Smooth muscle cell (in vitro differentiated cells): ENCODE data around the gene RHOBTB1. TPM values are rescaled to one million over a fixed set of nuclear protein-coding genes. Genes with fewer than 3 reads are reported as not detected.

Source experiments
- DNase-seq: peaks from one replicate; lab custom pipeline; 2025; ENCODE audit not compliant: unreplicated experiment; lab: John Stamatoyannopoulos, UW
- H2AFZ ChIP-seq: fragments of 200-600 bp; sonication (generic); 2 replicates; pipeline ENCODE4 v1.6.0; 2016; ENCODE audit warnings: antibody characterized with exemption, low read depth, mild to moderate bottlenecking
- H3F3A ChIP-seq: fragments of 200-600 bp; sonication (generic); 2 replicates; pipeline ENCODE4 v1.6.0; 2017; ENCODE audit warnings: antibody characterized with exemption, low read depth
- H3K27ac ChIP-seq: fragments of 200-600 bp; sonication (generic); 2 replicates; pipeline ENCODE4 v1.5.1; 2016; ENCODE audit warnings: low read depth, mild to moderate bottlenecking
- H3K27me3 ChIP-seq: fragments of 200-600 bp; sonication (generic); 2 replicates; pipeline ENCODE4 v1.6.1; 2016; ENCODE audit warnings: low read depth, mild to moderate bottlenecking
- H3K36me3 ChIP-seq: fragments of 200-600 bp; sonication (generic); 2 replicates; pipeline ENCODE4 v1.5.1; 2016; ENCODE audit warnings: low read depth
- H3K4me1 ChIP-seq: fragments of 200-600 bp; sonication (generic); 2 replicates; pipeline ENCODE4 v1.5.1; 2016; ENCODE audit warnings: low read depth
- H3K4me2 ChIP-seq: fragments of 200-600 bp; sonication (generic); 2 replicates; pipeline ENCODE4 v1.6.0; 2016; ENCODE audit warnings: mild to moderate bottlenecking
- H3K4me3 ChIP-seq: fragments of 200-600 bp; sonication (generic); 2 replicates; pipeline ENCODE4 v1.5.1; 2016; ENCODE audit warnings: mild to moderate bottlenecking
- H3K79me2 ChIP-seq: fragments of 200-600 bp; sonication (generic); 2 replicates; pipeline ENCODE4 v1.6.0; 2016; ENCODE audit warnings: low read depth, mild to moderate bottlenecking
- H3K9ac ChIP-seq: fragments of 200-600 bp; sonication (generic); 2 replicates; pipeline ENCODE4 v1.6.0; 2016; ENCODE audit warnings: low read depth
- H3K9me3 ChIP-seq: fragments of 200-600 bp; sonication (generic); replicated peaks from 2 replicates; pipeline ENCODE4 v1.5.1; 2016; ENCODE audit warnings: low read depth
- H4K20me1 ChIP-seq: fragments of 200-600 bp; sonication (generic); 2 replicates; pipeline ENCODE4 v1.6.0; 2016; ENCODE audit warnings: low read depth
- WGBS: methylation state at CpG from one replicate; pipeline ENCODE4 v1.1.7; 2016; ENCODE audit warnings: low lambda C conversion rate; 5-methylcytosine and 5-hydroxymethylcytosine counted together
- polyA plus RNA-seq: library from polyadenylated mRNA; unstranded; fragments of >200 nt; fragmentation: Nextera tagmentation; extraction: Ambion mirVana; gene quantifications from 2 replicates; pipeline ENCODE4 v1.2.1, GENCODE V29; 2016
- total RNA-seq: library from RNA; depleted of rRNA; stranded (reverse); fragments of >200 nt; gene quantifications from 2 replicates; pipeline ENCODE4 v1.2.3, GENCODE V29; 2014
- TF ChIP-seq, protein P1 (sequence below): fragments of 200-600 bp; sonication (generic); IDR thresholded peaks from 2 replicates; pipeline ENCODE4 v1.5.1; 2017; ENCODE audit warnings: borderline replicate concordance, mild to moderate bottlenecking, antibody characterized with exemption; ENCODE audit not compliant: insufficient read depth, poor library complexity, severe bottlenecking

Gene RHOBTB1
- total and polyA plus RNA-seq, 2 experiments from 2014 or later, result 33.7 to 49.1 TPM

DNA sequence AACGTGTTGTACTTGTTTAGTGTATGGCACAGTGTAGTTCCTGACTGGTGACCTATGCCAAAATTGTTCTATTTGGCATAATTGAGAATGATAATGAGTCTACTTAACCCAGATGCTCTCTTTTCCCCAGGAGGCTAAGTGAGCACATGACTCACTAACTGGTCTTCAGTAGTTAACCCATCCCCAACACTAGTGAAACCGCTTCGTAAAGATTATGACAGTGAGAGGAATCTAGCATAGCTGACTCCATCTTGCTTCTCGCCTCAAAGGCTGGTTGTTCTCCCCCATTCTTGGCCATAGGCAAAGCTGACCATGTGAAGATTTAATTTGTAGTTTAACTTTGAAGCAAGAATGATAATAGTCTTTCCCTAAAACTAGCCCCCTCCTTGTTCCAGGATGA lies 118.5 kb downstream of the RHOBTB1 start:
- Histone ChIP-seq H3K27ac (no peak overlapping the region), H3K4me3 (no peak overlapping the region), H4K20me1 (no peaks in the 10 kb centered on the region), H3F3A (peaks cover 26% of the 10 kb centered on the region), H3K27me3 (no peaks in the 10 kb centered on the region), H3K79me2 (no peaks in the 10 kb centered on the region), H2AFZ (no peak overlapping the region), H3K9me3 (no peaks in the 10 kb centered on the region), H3K4me1 (peaks cover 21% of the 10 kb centered on the region), H3K9ac (no peak overlapping the region), H3K36me3 (no peaks in the 10 kb centered on the region), H3K4me2 (no peak overlapping the region)
- DNase-seq, result no peak
- WGBS, result 84% methylated on average over 4 of the region's 4 CpGs
- TF ChIP-seq, protein P1, sequence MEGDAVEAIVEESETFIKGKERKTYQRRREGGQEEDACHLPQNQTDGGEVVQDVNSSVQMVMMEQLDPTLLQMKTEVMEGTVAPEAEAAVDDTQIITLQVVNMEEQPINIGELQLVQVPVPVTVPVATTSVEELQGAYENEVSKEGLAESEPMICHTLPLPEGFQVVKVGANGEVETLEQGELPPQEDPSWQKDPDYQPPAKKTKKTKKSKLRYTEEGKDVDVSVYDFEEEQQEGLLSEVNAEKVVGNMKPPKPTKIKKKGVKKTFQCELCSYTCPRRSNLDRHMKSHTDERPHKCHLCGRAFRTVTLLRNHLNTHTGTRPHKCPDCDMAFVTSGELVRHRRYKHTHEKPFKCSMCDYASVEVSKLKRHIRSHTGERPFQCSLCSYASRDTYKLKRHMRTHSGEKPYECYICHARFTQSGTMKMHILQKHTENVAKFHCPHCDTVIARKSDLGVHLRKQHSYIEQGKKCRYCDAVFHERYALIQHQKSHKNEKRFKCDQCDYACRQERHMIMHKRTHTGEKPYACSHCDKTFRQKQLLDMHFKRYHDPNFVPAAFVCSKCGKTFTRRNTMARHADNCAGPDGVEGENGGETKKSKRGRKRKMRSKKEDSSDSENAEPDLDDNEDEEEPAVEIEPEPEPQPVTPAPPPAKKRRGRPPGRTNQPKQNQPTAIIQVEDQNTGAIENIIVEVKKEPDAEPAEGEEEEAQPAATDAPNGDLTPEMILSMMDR, result no peak

DNA sequence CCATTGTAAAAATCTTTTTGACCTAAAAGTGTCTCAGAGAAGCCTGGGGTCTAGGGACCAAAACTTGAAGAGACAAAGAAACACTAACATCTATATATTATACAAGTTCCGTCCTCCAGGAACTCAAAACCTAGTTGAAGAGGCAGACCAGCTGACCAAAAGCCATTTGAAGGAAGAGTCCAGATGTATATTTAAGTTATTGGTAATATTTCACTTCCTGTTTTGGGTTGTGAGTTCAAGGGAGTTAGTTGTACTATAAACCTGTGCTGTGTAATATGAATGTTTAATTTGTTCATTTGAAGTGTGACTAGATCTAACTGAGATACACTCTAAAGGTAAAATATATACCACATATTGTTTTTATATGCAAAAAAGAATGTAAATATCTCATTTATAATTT lies 120.7 kb downstream of the RHOBTB1 start:
- peaks cover 30% of the 10 kb centered on the region for H3K4me1 ChIP-seq
- peaks cover 31% of the 10 kb centered on the region for H3F3A ChIP-seq
- WGBS, result 96% methylated on average over 1 of the region's 1 CpG
- peak overlapping the region; percentile 65 for H2AFZ ChIP-seq
- no peak for DNase-seq
- no peaks in the 10 kb centered on the region for H3K9me3 ChIP-seq
- no peak overlapping the region for H3K9ac ChIP-seq
- no peak overlapping the region for H3K27ac ChIP-seq
- TF ChIP-seq, protein P1, result no peak
- H3K36me3 ChIP-seq, result no peaks in the 10 kb centered on the region
- H4K20me1 ChIP-seq, result no peaks in the 10 kb centered on the region
- H3K27me3 ChIP-seq, result no peaks in the 10 kb centered on the region
- no peaks in the 10 kb centered on the region for H3K79me2 ChIP-seq
- H3K4me3 ChIP-seq, result no peak overlapping the region
- no peak overlapping the region for H3K4me2 ChIP-seq

DNA sequence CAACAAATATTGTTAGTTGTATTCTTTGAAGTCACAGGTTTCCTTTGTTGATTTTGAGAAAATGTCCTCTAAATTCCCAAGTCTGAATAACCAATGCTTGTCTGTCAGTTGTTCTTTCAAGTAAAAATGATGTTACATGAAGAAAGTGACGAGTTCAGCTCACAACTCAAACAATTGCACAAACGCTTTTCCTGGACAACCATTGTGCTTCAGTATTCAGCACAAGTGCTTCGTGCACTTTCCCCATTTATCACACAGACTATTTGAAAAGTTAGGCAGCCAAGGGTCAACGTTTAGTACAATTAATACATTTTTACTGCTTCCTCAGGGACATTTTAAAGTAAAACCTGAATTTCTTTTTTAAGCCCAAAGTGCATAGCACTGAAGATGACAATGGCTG lies 121.2 kb downstream of the RHOBTB1 start:
- H3K27ac ChIP-seq, result peak overlapping the region; percentile 97
- no peaks in the 10 kb centered on the region for H3K27me3 ChIP-seq
- WGBS, result 70% methylated on average over 4 of the region's 4 CpGs
- H3K79me2 ChIP-seq, result no peaks in the 10 kb centered on the region
- TF ChIP-seq, protein P1, result no peak
- no peak overlapping the region for H3K9ac ChIP-seq
- H3F3A ChIP-seq, result peaks cover 31% of the 10 kb centered on the region
- no peaks in the 10 kb centered on the region for H3K9me3 ChIP-seq
- H2AFZ ChIP-seq, result peak overlapping the region; percentile 65
- no peaks in the 10 kb centered on the region for H3K36me3 ChIP-seq
- peaks cover 30% of the 10 kb centered on the region for H3K4me1 ChIP-seq
- no peak overlapping the region for H3K4me2 ChIP-seq
- H3K4me3 ChIP-seq, result no peak overlapping the region
- no peak for DNase-seq
- no peaks in the 10 kb centered on the region for H4K20me1 ChIP-seq

DNA sequence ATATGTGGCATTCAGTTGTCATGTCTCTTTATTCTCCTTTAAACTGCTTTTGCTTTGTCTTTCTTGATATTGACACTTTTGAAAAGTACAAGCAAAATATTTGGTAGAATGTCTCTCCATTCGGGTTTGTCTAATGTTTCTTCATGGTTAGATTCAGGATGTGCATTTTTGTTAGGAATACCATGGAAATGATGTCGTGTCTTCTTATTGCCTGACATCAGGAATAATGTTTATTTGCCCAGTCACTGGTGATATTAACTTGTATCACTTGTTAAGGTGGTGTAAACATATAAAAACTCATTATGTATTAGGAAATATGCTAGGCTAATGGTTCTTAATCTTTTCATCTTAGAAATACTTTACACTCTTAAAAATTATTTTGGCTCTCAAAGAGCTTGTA lies 122.3 kb downstream of the RHOBTB1 start:
- TF ChIP-seq, protein P1, result no peak
- Histone ChIP-seq H3K27ac (peak overlapping the region; percentile 97), H3K79me2 (no peaks in the 10 kb centered on the region), H3K4me2 (peak overlapping the region; percentile 78), H3K9ac (peak overlapping the region; percentile 36), H3K4me1 (peaks cover 30% of the 10 kb centered on the region), H3K27me3 (no peaks in the 10 kb centered on the region), H3F3A (peaks cover 36% of the 10 kb centered on the region), H3K9me3 (no peaks in the 10 kb centered on the region), H3K4me3 (no peak overlapping the region), H4K20me1 (no peaks in the 10 kb centered on the region), H3K36me3 (no peaks in the 10 kb centered on the region), H2AFZ (no peak overlapping the region)
- WGBS, result 32% methylated on average over 2 of the region's 2 CpGs
- DNase-seq, result no peak
